Stimulated activated effector memory CD8-positive, alpha-beta T cell treated with anti-CD3 and anti-CD28 coated beads, Interleukin-12 subunit alpha, Interleukin-12 subunit beta, amount 100 ng/mL, for 72 hours (primary cell): Measurements from ENCODE around the gene CFAP91.
"Not testable (repeated sequence)": the region's sequence is repeated elsewhere in the genome, so short reads cannot be mapped to it uniquely, and the experiment has no call there.

Experiments used
- ATAC-seq: fragments of 150-1000 bp; cut with Tn5 transposase; 2 replicates; pipeline ENCODE4 v1.10.0; 2021
- DNase-seq, 2 donors: peaks; one replicate each; pipeline ENCODE4 v3.0.0; 2021 to 2022; ENCODE audit warnings: low spot score in 2 of 2
- H3K27ac Mint-ChIP-seq: one replicate; pipeline ENCODE4 v1.8.0; 2022; ENCODE audit warnings: mild to moderate bottlenecking, mixed read lengths
- H3K36me3 Mint-ChIP-seq: one replicate; pipeline ENCODE4 v1.8.0; 2022; ENCODE audit warnings: mild to moderate bottlenecking, mixed read lengths
- H3K4me1 Mint-ChIP-seq: one replicate; pipeline ENCODE4 v1.8.0; 2022; ENCODE audit warnings: mixed read lengths
- H3K4me3 Mint-ChIP-seq: one replicate; pipeline ENCODE4 v1.8.0; 2022; ENCODE audit warnings: mild to moderate bottlenecking, mixed read lengths
- H3K9me3 Mint-ChIP-seq: one replicate; pipeline ENCODE4 v1.8.0; 2022; ENCODE audit warnings: mixed read lengths

Gene CFAP91

GRCh38 chr3:119672776-119673175 is 30.0 kb upstream of the CFAP91 start:
- DNase-seq = no peak
- no peak for ATAC-seq
- peaks cover 26% of the 10 kb centered on the region for H3K4me1 Mint-ChIP-seq
- no peak overlapping the region for H3K4me3 Mint-ChIP-seq
- no peaks in the 10 kb centered on the region for H3K9me3 Mint-ChIP-seq
- H3K36me3 Mint-ChIP-seq = peaks cover 98% of the 10 kb centered on the region
- peak overlapping the region; percentile 53 for H3K27ac Mint-ChIP-seq

- Mint-ChIP-seq H3K27ac (no peak overlapping the region), H3K4me3 (no peak overlapping the region), H3K36me3 (peaks cover 91% of the 10 kb centered on the region), H3K4me1 (peaks cover 28% of the 10 kb centered on the region), H3K9me3 (no peaks in the 10 kb centered on the region)
- ATAC-seq (no peak), DNase-seq (no peak)
These were observed 28.9 kb upstream of the CFAP91 start for GRCh38 chr3:119673875-119674274.

GRCh38 chr3:119675188-119675874 is 27.5 kb upstream of the CFAP91 start:
- DNase-seq (no peak), ATAC-seq (no peak)
- Mint-ChIP-seq H3K4me1 (peaks cover 28% of the 10 kb centered on the region), H3K36me3 (peaks cover 77% of the 10 kb centered on the region), H3K27ac (peak overlapping the region; percentile 98), H3K4me3 (peak overlapping the region; percentile 80), H3K9me3 (no peaks in the 10 kb centered on the region)

GRCh38 chr3:119676020-119676419 is 26.8 kb upstream of the CFAP91 start:
- H3K4me1 Mint-ChIP-seq = peaks cover 28% of the 10 kb centered on the region
- peak overlapping the region; percentile 98 for H3K27ac Mint-ChIP-seq
- no peaks in the 10 kb centered on the region for H3K9me3 Mint-ChIP-seq
- DNase-seq (no peak), ATAC-seq (no peak)
- H3K4me3 Mint-ChIP-seq = peak overlapping the region; percentile 80
- peaks cover 70% of the 10 kb centered on the region for H3K36me3 Mint-ChIP-seq

GRCh38 chr3:119676771-119677640 is 25.8 kb upstream of the CFAP91 start, which contains the start of gene COX17:
COX17 (minus strand) TSS chr3:119677406; CDS start chr3:119677310, 96 bp downstream.
- Mint-ChIP-seq H3K36me3 (peaks cover 60% of the 10 kb centered on the region), H3K9me3 (no peaks in the 10 kb centered on the region), H3K4me3 (peak within 1 kb of the TSS; percentile 80), H3K4me1 (peaks cover 28% of the 10 kb centered on the region), H3K27ac (peak within 1 kb of the TSS; percentile 98)
- DNase-seq (peak; percentile 84 to 97), ATAC-seq (peak; percentile 95)

GRCh38 chr3:119677641-119677934 is 25.2 kb upstream of the CFAP91 start:
- Mint-ChIP-seq H3K9me3 (no peaks in the 10 kb centered on the region), H3K4me1 (peaks cover 28% of the 10 kb centered on the region)
- no peak for ATAC-seq

GRCh38 chr3:119678209-119678608 is 24.6 kb upstream of the CFAP91 start:
- Mint-ChIP-seq H3K36me3 (peaks cover 48% of the 10 kb centered on the region), H3K4me3 (peak overlapping the region; percentile 80), H3K4me1 (peaks cover 28% of the 10 kb centered on the region), H3K27ac (peak overlapping the region; percentile 98)
- not testable (repeated sequence) for H3K9me3 Mint-ChIP-seq, ATAC-seq, DNase-seq

More at GRCh38 chr3:119677641-119677934, 25.2 kb upstream of the CFAP91 start:
- no peak for DNase-seq
- H3K36me3 Mint-ChIP-seq = peaks cover 54% of the 10 kb centered on the region
- H3K4me3 Mint-ChIP-seq = peak overlapping the region; percentile 80
- peak overlapping the region; percentile 98 for H3K27ac Mint-ChIP-seq

GRCh38 chr3:119679874-119680273 is 22.9 kb upstream of the CFAP91 start:
- DNase-seq (no peak), ATAC-seq (no peak)
- Mint-ChIP-seq H3K27ac (no peak overlapping the region), H3K9me3 (no peaks in the 10 kb centered on the region), H3K4me1 (peaks cover 28% of the 10 kb centered on the region), H3K36me3 (peaks cover 31% of the 10 kb centered on the region), H3K4me3 (no peak overlapping the region)

- no peak for ATAC-seq
- H3K4me3 Mint-ChIP-seq = no peak overlapping the region
- H3K4me1 Mint-ChIP-seq = peaks cover 14% of the 10 kb centered on the region
- H3K27ac Mint-ChIP-seq = no peak overlapping the region
- H3K9me3 Mint-ChIP-seq = no peaks in the 10 kb centered on the region
- no peak for DNase-seq
- H3K36me3 Mint-ChIP-seq = peaks cover 17% of the 10 kb centered on the region
These were observed 21.5 kb upstream of the CFAP91 start for GRCh38 chr3:119681279-119681678.

- ATAC-seq (no peak), DNase-seq (no peak)
- Mint-ChIP-seq H3K4me1 (no peaks in the 10 kb centered on the region), H3K36me3 (no peaks in the 10 kb centered on the region), H3K9me3 (no peaks in the 10 kb centered on the region), H3K4me3 (no peak overlapping the region), H3K27ac (no peak overlapping the region)
These were observed 19.4 kb upstream of the CFAP91 start for GRCh38 chr3:119683421-119683820.

GRCh38 chr3:119690043-119690656 is 12.7 kb upstream of the CFAP91 start:
- no peaks in the 10 kb centered on the region for H3K4me1 Mint-ChIP-seq
- DNase-seq = no peak
- no peak for ATAC-seq

GRCh38 chr3:119695480-119695879 is 7.3 kb upstream of the CFAP91 start:
- no peak for DNase-seq
- Mint-ChIP-seq H3K4me3 (no peak overlapping the region), H3K36me3 (no peaks in the 10 kb centered on the region), H3K9me3 (peaks cover 4% of the 10 kb centered on the region), H3K4me1 (peaks cover 17% of the 10 kb centered on the region), H3K27ac (no peak overlapping the region)
- no peak for ATAC-seq

More at GRCh38 chr3:119690043-119690656, 12.7 kb upstream of the CFAP91 start:
- Mint-ChIP-seq H3K36me3 (no peaks in the 10 kb centered on the region), H3K4me3 (no peak overlapping the region), H3K27ac (no peak overlapping the region), H3K9me3 (no peaks in the 10 kb centered on the region)

GRCh38 chr3:119697394-119697793 is 5.4 kb upstream of the CFAP91 start:
- H3K9me3 Mint-ChIP-seq = peaks cover 4% of the 10 kb centered on the region
- ATAC-seq (peak; percentile 51), DNase-seq (no peak)
- H3K4me3 Mint-ChIP-seq = no peak overlapping the region
- H3K27ac Mint-ChIP-seq = peak overlapping the region; percentile 81
- no peaks in the 10 kb centered on the region for H3K36me3 Mint-ChIP-seq
- peaks cover 26% of the 10 kb centered on the region for H3K4me1 Mint-ChIP-seq

GRCh38 chr3:119700269-119700919 is 2.4 kb upstream of the CFAP91 start:
- H3K36me3 Mint-ChIP-seq = no peaks in the 10 kb centered on the region
- peaks cover 34% of the 10 kb centered on the region for H3K4me1 Mint-ChIP-seq
- peak overlapping the region; percentile 45 for H3K4me3 Mint-ChIP-seq
- ATAC-seq (peak; percentile 64), DNase-seq (peak; percentile 18 to 74)
- H3K27ac Mint-ChIP-seq = peak overlapping the region; percentile 98
- peaks cover 4% of the 10 kb centered on the region for H3K9me3 Mint-ChIP-seq
